ENCODE results near the gene CUEDC1.

Gene CUEDC1

DNA sequence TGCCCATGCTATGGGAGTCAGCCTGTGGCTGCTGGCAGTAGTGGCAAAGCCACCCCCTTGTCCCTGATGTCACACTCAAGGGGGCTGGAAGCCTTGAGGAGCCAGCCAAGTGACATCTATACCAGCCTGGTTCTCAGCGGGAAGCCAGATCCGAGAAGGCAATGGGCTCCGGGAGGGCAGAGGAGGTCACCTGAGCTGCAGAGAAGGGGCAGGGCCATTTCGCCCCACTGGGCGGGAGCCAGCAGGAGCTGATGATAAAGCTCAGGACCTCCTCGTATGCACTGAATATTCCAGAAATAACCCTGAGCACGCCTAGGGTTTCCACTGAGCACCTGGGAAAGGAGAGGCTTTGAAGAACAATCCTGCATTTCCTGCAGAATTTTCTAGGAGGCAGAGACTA is 124.3 kb downstream of the CUEDC1 start:
- no peak for DNase-seq

DNA sequence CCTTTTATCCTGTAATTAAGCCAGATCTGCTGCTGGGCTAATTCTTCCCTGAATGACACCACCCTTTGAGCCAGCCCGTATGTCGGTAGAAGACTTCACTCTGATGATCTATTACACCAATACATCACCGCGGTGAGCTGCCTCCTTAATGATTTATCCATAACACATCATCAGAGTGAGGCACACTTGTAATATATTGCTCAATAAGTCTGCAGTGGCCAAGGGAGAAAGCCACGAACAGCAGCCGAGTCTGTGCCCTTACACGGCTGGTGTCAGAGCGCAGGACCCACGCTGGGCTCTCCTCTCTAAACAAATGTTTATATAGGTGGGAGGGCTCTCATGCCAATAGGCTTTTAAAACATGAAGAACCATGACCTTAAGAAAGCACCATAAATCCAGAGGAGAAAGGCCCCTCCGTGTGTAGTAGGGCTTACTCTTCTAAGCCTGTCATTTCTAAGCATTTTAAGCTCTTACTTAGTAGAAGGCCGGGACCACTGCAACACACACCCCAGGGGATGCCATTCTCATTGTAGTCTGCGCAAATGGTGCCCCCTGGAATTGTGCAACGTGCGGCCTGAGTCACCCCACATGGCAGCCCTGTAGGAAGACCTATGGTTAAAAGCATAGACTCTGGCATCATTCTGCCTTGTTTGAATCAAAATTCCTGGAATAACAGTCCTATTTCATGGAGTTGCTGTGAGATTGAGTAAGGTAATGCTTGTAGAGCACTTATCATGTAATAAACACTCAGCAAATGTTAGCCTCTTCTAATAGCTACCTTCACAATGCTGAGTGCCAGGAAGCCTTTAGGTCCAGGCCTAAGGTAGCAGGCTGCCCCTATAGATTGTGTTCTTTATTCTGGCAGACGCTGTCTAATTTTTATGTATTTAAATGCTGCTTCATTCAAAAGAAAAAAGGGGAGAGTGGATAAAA is 131.5 kb downstream of the CUEDC1 start:
- no peak for DNase-seq

DNA sequence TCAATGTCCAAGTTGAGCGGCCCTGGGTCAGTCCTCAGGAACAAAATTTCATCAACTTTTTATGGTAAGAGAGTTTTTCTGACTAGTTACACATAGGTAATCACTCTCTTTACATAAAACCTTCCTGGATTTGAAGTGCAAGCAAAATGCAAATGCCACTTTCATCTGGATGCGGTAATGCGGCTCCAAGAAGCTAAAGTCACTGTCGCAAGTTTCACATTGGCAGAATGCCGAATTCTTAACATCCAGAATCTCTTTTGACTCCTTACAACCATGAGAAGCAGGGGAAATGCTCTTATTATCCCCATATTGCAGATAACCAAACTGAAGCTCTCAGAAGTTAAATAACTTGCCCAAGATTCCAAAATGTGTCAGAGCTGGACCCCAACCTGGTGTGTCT is 135.3 kb downstream of the CUEDC1 start:
- DNase-seq = no peak

DNA sequence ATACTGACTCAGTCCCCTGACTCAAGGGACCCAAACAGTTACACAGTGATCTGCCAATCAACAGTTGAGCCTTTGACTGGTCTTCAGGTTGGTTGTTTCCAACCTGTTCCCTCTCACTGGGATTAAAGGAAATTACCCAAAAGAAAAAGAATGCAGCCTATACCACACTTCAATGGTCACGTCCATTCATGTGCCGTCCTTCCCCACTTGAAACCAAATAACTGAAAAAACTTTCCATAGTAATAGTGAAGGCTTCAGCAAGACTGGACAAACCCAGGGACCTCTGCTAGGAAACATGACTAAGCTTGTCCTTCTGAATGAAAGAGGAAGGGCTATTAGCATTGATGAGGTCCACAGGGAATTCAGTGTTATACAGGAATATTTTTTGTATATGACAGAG is 135.9 kb downstream of the CUEDC1 start:
- no peak for DNase-seq

DNA sequence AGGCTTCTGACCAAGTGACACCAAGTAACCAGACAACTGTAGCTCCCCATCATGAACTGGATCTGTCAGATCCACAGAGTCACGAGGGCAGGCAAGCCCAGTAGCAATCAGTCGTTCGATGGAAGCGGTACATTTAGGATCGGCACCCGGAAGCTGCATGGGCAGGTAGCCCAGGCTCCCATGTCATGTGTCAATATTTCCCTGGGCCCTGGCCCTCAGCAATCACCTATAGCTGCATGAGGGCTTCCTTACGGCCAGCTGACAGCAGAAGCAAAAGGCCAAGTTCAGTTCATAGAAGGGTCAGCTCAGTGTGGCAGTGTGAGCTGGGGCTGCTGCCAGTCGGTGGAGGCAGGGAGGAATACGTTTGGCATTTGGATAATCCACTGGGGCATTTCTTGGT is 137.1 kb downstream of the CUEDC1 start:
- no peak for DNase-seq

DNA sequence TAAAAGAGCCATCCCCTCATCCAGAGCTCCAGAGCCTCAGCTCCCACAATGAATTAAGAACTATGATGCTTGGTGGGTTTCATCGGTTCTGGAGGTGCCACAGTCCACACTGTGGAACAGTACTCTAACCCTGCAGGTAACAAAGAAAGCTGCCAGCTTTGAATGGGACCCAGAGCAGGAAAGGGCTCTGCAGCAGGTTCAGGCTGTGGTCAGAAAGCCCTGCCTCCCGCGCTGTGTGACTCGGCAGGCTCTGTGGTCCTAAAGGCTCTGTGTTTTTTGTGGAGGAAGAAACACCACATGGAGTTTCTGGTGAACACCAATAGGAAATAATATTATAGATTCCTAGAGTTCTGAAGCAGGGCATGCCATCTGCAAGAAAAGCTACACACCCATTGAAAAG is 137.9 kb downstream of the CUEDC1 start:
- no peak for DNase-seq

DNA sequence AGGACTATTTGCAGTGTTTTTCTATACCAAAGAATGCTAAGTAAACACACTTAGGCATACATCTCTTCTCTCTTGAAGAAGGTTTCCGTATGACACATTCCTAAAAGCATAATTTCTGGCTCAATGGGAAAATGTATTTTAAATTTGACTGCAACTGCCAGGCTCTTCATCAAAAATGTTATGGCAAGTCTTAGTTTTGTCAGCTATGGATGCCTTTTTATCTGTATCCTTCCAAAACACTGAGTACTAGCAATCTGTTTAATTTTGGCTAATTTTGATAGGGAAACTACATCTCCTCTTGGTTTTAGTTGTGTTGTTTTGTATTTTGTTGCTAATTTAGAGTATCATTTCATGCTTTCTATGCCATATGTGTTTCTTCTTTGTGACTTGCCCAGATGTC is 140.8 kb downstream of the CUEDC1 start:
- no peak for DNase-seq

DNA sequence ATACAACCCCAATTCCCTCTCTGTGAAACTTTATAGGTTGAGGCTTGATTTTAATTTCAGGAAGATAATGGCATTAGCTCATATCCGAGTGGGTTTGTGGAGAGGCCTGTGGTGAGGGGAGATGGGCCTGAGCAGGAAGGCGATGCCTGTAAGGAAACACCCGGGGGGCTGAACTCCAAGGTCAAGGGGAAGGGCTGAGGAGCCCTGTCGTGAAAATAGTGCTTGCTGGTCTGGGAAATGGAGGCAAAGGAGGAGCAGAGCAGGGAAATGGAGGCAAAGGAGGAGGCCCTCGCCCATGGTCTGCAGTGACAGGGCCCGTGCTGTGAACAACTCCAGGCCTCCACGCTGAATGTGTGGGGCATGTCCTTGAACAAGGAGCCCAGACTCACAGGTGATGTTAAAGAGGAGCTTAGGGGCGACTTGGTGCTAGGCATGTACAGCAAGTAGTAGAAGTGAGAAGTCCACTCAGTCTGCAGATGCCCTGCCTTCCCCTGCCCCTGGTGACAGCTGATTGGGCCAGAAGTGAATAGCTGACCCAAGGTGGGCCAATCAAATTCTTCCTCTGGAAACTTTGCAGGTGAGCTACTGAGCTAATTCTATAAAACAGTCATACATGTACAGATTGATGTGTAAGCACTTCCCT is 143.5 kb downstream of the CUEDC1 start:
- DNase-seq = no peak
